GM19452 (cell line): ENCODE data around the gene ZNF532.
"Not testable (repeated sequence)": the region's sequence is repeated elsewhere in the genome, so short reads cannot be mapped to it uniquely, and the experiment has no call there.

Experiments used
- ATAC-seq: cut with Tn5 transposase; IDR thresholded peaks from one replicate; pipeline ENCODE4 v1.9.1; 2021; ENCODE audit not compliant: unreplicated experiment

ZNF532 gene

DNA sequence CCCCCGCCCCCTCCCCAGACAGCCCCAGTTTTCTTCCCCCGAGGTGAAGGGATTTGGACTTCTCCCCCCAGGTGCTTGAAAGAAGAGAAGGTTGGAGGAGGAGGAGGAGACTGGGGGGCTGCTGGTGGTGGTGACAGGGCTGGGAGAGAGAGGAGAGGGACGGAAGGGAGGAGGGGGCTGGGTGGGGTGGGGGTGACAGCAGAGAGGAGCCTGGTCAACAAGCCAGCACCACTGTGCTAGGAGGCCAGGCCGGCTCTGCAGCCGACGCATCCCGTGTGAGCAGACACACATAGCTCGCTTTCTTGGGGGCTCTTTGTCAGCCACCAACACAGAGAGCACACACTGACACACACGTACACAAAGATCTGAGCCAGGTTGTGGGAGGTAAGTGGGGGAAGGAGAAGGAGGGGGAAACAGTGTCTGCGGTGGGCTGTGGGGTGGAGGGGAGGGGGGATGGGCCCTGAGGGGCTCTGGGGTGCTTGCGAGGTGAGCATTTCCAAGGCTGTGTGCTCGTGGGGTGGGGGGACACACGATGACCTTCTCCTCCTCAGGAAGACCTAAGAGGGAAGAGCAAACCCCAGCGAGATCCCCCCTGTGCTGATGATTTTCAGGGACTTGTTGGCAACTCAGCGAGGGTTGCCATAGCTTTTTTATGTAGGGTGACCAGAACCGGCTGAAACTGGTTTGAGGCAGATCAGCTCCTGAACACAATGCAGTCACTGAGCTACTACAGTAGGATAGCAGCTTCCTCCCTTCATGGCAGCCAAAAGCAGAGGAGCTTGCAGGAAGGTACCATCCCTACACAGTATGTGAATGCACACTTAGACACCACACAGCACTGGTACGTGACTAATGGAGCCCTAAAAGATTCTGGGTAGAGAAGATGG lies at the start of gene ZNF532:
TSS of gene ZNF532 (plus strand) at position 732 of the 887 bp plus-strand sequence. CDS start 53,411 bp downstream, outside the sequence.
- no peak for ATAC-seq

GRCh38 chr18:58819051-58819450 lies 45.6 kb upstream of the ZNF532 start:
- ATAC-seq, result no peak

DNA sequence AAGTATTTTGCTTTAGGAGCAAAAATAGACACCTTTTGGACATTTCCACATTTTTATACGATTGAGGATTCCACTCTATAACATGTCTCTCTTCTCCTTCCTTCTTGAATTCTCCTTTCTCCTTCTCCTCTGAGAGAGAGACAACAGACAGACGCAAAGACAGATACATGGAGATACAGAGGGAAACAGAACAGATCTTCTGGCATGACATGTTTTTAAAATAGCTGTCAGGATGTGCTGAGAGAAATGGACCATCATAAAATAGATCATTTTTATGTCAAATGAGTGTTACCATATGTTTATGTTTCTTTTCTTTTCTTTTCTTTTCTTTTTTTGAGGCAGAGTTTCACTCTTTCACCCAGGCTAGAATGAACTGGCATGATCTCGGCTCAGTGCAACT lies 44.4 kb upstream of the ZNF532 start:
- no peak for ATAC-seq

- no peak for ATAC-seq
Measured at GRCh38 chr18:58822944-58823343, 41.7 kb upstream of the ZNF532 start.

- ATAC-seq, result no peak
Measured at GRCh38 chr18:58823412-58823811, 41.3 kb upstream of the ZNF532 start.

DNA sequence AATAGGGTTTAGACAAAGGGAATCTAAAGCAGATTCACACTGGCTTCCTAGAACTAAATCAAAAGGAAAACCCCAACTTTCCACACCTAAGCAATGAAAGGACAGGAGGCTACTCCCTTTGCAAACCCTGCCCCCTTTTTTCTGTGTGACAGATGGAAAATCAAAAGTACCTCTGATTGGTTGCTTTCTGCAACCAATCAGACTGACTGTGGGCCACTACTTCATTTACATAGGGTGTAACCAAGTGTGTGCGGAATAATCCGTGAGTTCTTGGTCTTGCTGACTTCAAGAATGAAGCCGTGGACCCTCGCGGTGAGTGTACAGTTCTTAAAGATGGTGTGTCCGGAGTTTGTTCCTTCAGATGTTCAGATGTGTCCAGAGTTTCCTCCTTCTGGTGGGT lies 37.8 kb upstream of the ZNF532 start:
- not testable (repeated sequence) for ATAC-seq

GRCh38 chr18:58827428-58827827 lies 37.2 kb upstream of the ZNF532 start:
- ATAC-seq, result no peak

DNA sequence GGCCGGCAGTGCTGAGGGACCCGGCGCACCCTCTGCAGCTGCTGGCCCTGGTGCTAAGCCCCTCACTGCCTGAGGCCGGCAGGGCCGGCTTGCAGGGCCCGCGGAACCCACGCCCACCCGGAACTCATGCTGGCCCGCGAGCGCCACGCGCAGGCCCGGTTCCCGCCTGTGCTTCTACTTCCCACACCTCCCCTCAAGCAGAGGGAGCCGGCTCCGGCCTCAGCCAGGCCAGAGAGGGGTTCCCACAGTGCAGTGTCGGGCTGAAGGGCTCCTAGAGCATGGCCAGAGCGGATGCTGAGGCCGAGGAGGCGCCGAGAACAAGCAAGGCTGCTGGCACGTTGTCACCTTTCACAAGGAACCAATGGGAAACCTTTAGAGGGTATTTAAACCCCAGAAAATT lies 36.8 kb upstream of the ZNF532 start:
- no peak for ATAC-seq

- no peak for ATAC-seq
Measured at GRCh38 chr18:58828399-58829121, 36.1 kb upstream of the ZNF532 start.

DNA sequence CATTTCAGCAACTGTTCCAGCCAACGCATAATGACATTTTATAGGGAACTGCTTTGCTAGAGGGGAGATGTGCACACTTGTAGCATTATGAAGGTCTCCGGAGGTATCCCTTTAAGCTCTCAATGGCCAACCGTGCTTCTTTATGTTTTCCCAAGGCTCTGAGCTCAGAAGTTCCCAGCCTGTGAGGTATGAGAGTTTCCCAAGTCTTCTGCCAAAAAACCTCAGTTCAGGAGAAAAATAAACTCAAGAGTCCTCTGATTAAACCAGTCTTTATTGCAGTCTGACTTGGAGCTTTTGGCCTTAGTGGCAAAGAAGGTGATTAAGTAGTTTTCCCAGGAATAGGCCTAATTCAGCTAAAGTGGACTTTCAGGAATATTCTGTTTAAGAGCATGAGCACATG lies 35.4 kb upstream of the ZNF532 start:
- no peak for ATAC-seq

GRCh38 chr18:58829886-58830285 lies 34.8 kb upstream of the ZNF532 start:
- ATAC-seq, result not testable (repeated sequence)

DNA sequence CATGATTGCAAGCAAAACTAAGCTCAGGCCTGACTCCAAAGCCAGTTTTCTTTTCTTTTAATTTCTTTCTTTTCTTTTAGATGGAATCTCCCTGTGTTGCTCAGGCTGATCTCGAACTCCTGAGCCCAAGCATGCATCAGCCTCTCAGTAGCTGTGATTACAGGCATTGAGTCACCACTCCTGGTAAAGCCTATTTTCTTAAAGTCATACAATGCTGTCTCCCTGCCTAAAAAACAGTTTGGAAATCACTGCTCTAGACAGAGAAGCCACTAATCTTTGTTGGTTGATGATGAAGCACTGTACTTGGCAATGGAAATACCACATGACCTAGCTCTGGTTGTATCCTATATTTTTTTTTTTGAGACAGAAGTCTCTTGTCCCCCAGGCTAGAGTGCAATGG lies 33.1 kb upstream of the ZNF532 start:
- no peak for ATAC-seq

- ATAC-seq, result no peak
Measured at GRCh38 chr18:58838165-58838860, 26.4 kb upstream of the ZNF532 start.

DNA sequence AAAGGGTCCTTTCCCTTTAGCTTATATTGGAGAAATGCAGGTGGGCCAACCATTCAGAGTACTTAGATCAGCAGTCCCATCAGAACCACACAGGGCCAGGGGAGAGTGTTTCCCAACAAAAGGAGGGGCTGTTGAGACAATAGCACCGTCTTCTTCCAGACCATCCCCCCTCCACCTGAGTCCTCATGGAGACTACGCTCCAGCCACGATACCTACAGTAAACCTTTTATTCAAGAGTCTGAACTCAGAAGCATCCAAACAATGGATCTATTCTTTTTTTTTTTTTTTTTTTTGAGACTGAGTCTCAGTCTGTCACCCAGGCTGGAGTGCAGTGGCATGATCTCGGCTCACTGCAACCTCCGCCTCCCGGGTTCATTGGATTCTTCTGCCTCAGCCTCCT lies 25.7 kb upstream of the ZNF532 start:
- no peak for ATAC-seq

DNA sequence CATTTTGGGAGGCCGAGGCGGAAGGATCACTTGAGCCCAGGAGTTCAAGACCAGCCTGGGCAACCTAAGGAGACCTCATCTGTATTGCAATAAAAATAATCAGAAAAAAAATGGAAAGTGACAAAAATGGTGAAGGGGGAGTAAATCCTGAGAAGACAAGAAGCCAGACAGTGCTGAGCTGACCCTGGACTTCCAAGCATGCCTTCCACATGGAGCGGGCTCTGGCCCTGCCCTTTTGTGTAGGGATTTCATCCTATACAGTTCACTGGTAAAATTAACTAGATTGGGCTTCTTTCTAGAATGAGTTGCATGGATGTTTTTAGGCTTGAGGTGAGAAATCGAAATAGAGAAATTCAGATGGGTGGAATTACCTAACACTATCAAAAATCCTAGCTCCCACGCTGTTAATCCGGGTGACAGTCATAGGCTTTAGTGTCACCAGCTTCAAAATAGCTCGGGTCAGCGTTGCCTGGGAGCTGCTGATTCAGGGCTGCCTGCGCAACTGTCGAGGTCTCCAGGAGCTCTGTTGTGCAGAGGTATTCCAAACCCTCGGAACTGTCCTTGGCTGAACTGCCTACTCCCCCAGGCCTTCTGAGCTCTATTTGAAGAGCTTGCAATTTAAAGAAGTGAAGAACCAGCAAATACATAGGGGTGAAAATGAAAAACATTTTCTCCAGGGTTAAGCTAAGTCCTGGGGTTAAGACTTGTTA lies 21.5 kb upstream of the ZNF532 start:
- ATAC-seq, result no peak

DNA sequence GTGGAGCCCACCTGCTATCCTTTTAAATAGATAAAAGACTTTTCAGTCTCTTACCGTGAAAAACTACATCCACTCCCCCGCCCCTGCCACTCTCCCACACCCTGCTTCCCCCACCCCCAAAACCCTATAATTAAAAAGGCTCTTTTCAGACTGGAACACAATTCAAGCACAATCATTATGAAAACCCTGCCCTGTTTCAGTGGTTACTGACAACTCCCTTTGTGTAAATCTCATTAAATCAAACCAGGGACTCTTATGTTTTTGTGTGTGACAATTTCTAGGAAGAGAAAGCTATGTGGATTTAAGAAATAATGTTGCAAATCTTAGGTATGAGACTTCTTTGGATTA lies 21.0 kb upstream of the ZNF532 start:
- ATAC-seq, result no peak

GRCh38 chr18:58844871-58845270 lies 19.8 kb upstream of the ZNF532 start:
- ATAC-seq, result no peak

GRCh38 chr18:58845928-58846724 lies 18.6 kb upstream of the ZNF532 start:
- ATAC-seq, result no peak

DNA sequence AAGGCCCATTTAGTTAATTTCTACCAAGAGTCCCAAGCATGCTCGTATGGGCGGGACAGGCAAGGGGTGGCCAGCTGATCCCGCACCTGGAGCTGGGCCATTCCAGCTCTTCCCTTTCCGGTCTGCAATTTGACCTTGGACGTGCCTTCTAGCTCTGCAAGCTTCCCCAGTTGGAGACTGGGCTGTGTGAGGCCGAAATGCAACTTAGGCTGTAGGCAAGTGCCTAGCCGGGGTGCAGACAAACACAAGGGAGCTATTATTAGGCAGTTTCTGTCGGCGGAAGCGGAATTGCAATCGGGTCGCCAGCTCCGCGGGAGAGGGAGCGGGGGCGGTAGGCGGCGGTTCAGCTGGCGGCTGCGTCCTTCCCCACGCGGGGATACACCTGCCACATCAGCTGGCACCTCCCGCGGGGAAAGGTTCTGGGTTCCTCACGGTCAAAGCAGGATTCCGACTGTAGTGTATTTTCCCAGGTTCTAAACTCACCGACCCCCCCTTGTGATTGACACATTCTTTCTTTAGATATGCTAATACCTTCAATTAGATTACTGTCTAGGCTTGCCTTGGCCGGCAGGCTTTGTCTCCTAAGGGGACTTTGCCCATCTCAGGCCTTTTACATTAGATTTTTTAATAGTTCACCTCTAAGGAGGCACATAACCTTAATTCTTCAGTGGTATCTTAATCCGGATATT lies 17.1 kb upstream of the ZNF532 start:
- no peak for ATAC-seq

DNA sequence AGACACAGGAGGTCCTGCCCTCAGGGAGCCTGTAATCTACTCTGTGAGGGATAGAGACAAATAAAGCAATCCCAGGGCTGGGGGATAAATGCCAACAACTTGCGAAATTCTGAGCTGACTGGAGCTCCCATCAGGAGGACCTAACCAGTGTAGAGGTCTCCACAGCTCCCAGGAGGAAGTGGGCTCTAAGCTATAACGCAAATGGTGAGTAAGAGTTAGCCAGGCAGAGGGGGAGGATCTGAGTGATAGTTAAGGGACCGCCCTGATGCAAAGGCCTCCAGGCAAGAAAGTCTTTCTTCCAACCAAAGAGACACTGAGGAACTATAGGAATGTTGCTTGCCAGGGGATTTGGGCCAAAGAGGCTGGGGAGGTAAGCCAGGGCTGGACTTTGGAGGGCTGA lies 16.0 kb upstream of the ZNF532 start:
- ATAC-seq, result no peak
